Panc1 (cell line): Measurements from ENCODE around the gene ACOX1. TPM values are rescaled to one million over a fixed set of nuclear protein-coding genes. Genes with fewer than 3 reads are reported as not detected.

Experiments used
- ATAC-seq: fragments of 200-7000 bp; cut with Tn5 transposase; 2 replicates; pipeline ENCODE4 v1.9.1; 2020; ENCODE audit warnings: mild to moderate bottlenecking, moderate library complexity
- BruUV-seq: library from RNA; stranded (reverse); fragments of 400-500 nt; replicated peaks from 2 replicates; lab custom pipeline; 2021; lab: Mats Ljungman, UMichigan
- CTCF ChIA-PET: fragments of 300-600 bp; sonication (Branson Sonifier 250); formaldehyde crosslinking; loops from one replicate; lab custom pipeline; 2022; ENCODE audit warnings: antibody characterized with exemption; lab: Charles Lee
- POLR2A ChIA-PET: fragments of 300-600 bp; sonication (Branson Sonifier 250); formaldehyde crosslinking; loops from one replicate; lab custom pipeline; 2022; ENCODE audit warnings: antibody characterized with exemption; lab: Charles Lee
- DNase-seq: peaks from one replicate; pipeline ENCODE4 v3.0.0-alpha.2; 2010; ENCODE audit warnings: low read depth, low spot score
- H3K27ac ChIP-seq: 2 replicates; pipeline ENCODE4 v1.5.1; 2011; ENCODE audit warnings: mild to moderate bottlenecking, low read length, inconsistent platforms
- H3K27me3 ChIP-seq: fragments of 200-500 bp; sonication (Bioruptor generic); 2 replicates; pipeline ENCODE4 v1.6.0; 2014; ENCODE audit warnings: low read length, inconsistent platforms; ENCODE audit not compliant: control insufficient read depth, insufficient read depth
- H3K36me3 ChIP-seq: fragments of 200-500 bp; sonication (Bioruptor generic); 2 replicates; pipeline ENCODE4 v1.5.1; 2014; ENCODE audit warnings: inconsistent platforms, mild to moderate bottlenecking, low read length, moderate library complexity; ENCODE audit not compliant: control insufficient read depth, insufficient read depth
- H3K4me1 ChIP-seq: 2 replicates; pipeline ENCODE4 v1.5.1; 2011; ENCODE audit warnings: inconsistent platforms, mild to moderate bottlenecking, low read length, moderate library complexity; ENCODE audit not compliant: control insufficient read depth, insufficient read depth
- H3K4me3 ChIP-seq, 2 experiments: 2 replicates each; pipeline ENCODE4 v1.5.1; 2011 to 2012; ENCODE audit warnings: low read depth in 2 of 2, low read length in 2 of 2, mild to moderate bottlenecking in 2 of 2, inconsistent platforms in 1 of 2, moderate library complexity in 1 of 2
- H3K9me3 ChIP-seq: fragments of 200-500 bp; sonication (Bioruptor generic); 2 replicates; pipeline ENCODE4 v1.5.1; 2014; ENCODE audit warnings: low read depth, mild to moderate bottlenecking, inconsistent platforms, low read length, moderate library complexity; ENCODE audit not compliant: control insufficient read depth, insufficient read depth
- POLR2AphosphoS5 ChIP-seq: IDR thresholded peaks from 2 replicates; pipeline ENCODE4 v1.6.1; 2012; ENCODE audit warnings: mild to moderate bottlenecking, low read depth, low read length, moderate library complexity
- SIN3A ChIP-seq: IDR thresholded peaks from 2 replicates; pipeline ENCODE4 v1.6.1; 2012; ENCODE audit warnings: low read depth, mild to moderate bottlenecking, low read length, moderate library complexity, borderline replicate concordance; ENCODE audit not compliant: insufficient read depth
- TCF7L2 ChIP-seq: IDR thresholded peaks from 2 replicates; pipeline ENCODE4 v1.6.1; 2011; ENCODE audit warnings: mild to moderate bottlenecking, low read depth, low read length, inconsistent platforms
- in situ Hi-C: cut with HindIII; loops from 2 replicates; pipeline ENCODE4 v1.10.0; 2016; ENCODE audit warnings: low sequenced_read_pairs, low pct_unique_long_range_greater_than_20kb
- intact Hi-C: fragments of 100-400 bp; cut with micrococcal nuclease; formaldehyde crosslinking; loops from one replicate; pipeline ENCODE4 v1.10.0; 2022; ENCODE audit not compliant: unreplicated experiment
- total RNA-seq: library from RNA; stranded (reverse); gene quantifications from one replicate; pipeline ENCODE4 v1.2.1, GENCODE V29; 2021; ENCODE audit not compliant: unreplicated experiment
- TF ChIP-seq, protein P1 (sequence below): fragments of 450-650 bp; IDR thresholded peaks from 2 replicates; pipeline ENCODE4 v1.5.1; 2017; ENCODE audit warnings: mild to moderate bottlenecking
- TF ChIP-seq, protein P2 (sequence below), 2 experiments: IDR thresholded peaks; 2 replicates each; pipeline ENCODE4 v1.6.1; 2011 to 2012; ENCODE audit warnings: low read depth in 2 of 2, control low read depth in 1 of 2, low read length in 1 of 2, mild to moderate bottlenecking in 1 of 2, moderate library complexity in 1 of 2; ENCODE audit not compliant: insufficient read depth in 1 of 2

ACOX1 gene
- total RNA-seq, 1 experiment from 2014 or later: 53.5 TPM

DNA sequence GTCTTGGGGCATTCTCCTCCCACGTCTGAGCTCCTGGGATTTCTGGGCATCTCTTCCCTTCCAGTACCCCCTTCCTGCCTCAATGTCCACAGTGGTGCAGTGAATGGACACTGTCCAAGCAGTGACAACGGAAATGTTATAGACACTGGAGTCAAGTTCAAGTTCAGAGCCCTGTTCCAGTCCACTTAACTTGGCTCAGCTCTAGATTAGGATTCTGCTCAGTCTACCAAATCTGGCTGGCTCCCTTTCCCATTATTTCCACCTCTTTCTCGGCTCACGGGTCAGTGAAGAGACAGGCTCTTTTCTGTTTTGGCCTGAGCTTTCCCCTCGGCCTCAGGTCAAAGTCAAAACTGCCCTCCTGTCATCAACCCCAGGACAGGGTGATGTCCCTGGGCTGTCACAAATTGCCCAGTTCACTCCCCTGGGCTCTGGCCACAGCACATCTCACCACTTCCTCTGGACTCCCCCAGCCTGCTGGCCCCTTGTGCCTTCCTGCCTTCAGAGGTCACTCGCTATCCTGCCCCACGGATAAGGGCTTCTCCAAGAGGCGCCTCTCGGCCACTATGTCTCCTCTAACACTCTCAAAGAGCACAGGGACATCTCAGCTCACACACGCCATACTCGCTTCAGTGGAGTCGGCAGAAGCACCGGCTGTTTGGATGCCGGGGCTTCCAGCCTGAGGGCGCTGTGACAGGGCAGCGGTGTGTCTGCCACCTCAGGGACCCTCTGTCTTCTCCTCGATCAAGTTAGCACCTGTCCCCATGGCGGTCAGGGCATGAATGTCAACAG, 56.6 kb downstream of the ACOX1 start:
- CTCF ChIA-PET: no interaction called here
- BruUV-seq: no TSS peak
- Histone ChIP-seq H3K4me1 (no peaks in the 10 kb centered on the region), H3K27me3 (no peaks in the 10 kb centered on the region), H3K4me3 (no peak overlapping the region), H3K27ac (no peak overlapping the region), H3K36me3 (no peaks in the 10 kb centered on the region), H3K9me3 (no peaks in the 10 kb centered on the region)
- TF ChIP-seq, protein P1, sequence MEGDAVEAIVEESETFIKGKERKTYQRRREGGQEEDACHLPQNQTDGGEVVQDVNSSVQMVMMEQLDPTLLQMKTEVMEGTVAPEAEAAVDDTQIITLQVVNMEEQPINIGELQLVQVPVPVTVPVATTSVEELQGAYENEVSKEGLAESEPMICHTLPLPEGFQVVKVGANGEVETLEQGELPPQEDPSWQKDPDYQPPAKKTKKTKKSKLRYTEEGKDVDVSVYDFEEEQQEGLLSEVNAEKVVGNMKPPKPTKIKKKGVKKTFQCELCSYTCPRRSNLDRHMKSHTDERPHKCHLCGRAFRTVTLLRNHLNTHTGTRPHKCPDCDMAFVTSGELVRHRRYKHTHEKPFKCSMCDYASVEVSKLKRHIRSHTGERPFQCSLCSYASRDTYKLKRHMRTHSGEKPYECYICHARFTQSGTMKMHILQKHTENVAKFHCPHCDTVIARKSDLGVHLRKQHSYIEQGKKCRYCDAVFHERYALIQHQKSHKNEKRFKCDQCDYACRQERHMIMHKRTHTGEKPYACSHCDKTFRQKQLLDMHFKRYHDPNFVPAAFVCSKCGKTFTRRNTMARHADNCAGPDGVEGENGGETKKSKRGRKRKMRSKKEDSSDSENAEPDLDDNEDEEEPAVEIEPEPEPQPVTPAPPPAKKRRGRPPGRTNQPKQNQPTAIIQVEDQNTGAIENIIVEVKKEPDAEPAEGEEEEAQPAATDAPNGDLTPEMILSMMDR: no peak
- TF ChIP-seq SIN3A (no peak), POLR2AphosphoS5 (no peak), TCF7L2 (no peak)
- TF ChIP-seq, protein P2, sequence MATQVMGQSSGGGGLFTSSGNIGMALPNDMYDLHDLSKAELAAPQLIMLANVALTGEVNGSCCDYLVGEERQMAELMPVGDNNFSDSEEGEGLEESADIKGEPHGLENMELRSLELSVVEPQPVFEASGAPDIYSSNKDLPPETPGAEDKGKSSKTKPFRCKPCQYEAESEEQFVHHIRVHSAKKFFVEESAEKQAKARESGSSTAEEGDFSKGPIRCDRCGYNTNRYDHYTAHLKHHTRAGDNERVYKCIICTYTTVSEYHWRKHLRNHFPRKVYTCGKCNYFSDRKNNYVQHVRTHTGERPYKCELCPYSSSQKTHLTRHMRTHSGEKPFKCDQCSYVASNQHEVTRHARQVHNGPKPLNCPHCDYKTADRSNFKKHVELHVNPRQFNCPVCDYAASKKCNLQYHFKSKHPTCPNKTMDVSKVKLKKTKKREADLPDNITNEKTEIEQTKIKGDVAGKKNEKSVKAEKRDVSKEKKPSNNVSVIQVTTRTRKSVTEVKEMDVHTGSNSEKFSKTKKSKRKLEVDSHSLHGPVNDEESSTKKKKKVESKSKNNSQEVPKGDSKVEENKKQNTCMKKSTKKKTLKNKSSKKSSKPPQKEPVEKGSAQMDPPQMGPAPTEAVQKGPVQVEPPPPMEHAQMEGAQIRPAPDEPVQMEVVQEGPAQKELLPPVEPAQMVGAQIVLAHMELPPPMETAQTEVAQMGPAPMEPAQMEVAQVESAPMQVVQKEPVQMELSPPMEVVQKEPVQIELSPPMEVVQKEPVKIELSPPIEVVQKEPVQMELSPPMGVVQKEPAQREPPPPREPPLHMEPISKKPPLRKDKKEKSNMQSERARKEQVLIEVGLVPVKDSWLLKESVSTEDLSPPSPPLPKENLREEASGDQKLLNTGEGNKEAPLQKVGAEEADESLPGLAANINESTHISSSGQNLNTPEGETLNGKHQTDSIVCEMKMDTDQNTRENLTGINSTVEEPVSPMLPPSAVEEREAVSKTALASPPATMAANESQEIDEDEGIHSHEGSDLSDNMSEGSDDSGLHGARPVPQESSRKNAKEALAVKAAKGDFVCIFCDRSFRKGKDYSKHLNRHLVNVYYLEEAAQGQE (IDR thresholded peaks at IDR 0.05; ENCODE audit: insufficient read depth in 1 of 2, low read depth in 2 of 2, low read length in 1 of 2): no peak
- intact Hi-C loops: no loop called here
- in situ Hi-C loops: no loop called here
- DNase-seq (no peak), ATAC-seq (no peak)
- POLR2A ChIA-PET: no interaction called here

DNA sequence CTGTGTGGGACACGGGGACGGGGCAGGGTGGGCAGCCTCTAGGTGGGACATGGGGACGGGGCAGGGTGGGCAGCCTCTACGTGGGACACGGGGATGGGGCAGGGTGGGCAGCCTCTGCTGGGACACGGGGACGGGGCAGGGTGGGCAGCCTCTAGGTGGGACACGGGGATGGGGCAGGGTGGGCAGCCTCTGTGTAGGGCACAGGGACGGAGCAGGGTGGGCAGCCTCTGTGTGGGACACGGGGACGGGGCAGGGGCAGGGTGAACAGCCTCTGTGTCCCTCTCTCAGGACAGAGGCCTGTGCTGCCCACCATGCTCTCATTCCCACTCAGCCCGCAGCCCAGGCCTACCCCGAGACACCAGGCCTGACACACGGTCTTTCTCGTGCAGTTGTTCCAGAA, 57.4 kb downstream of the ACOX1 start:
- TF ChIP-seq SIN3A: no peak
- TF ChIP-seq, protein P1: no peak
- TF ChIP-seq, protein P2 (IDR thresholded peaks at IDR 0.05; ENCODE audit: insufficient read depth in 1 of 2, low read depth in 2 of 2, low read length in 1 of 2): no peak
- TF ChIP-seq POLR2AphosphoS5: no peak
- TF ChIP-seq TCF7L2: no peak
- no TSS peak for BruUV-seq
- CTCF ChIA-PET: no interaction called here
- Histone ChIP-seq H3K9me3 (no peaks in the 10 kb centered on the region), H3K27me3 (no peaks in the 10 kb centered on the region), H3K4me1 (no peaks in the 10 kb centered on the region), H3K27ac (no peak overlapping the region), H3K36me3 (no peaks in the 10 kb centered on the region), H3K4me3 (no peak overlapping the region)
- no peak for DNase-seq
- POLR2A ChIA-PET: interaction anchor here (0.5 kb wide), 1 partner anchor 71 kb away, joined by 3 read pairs; no protein-coding TSS in a partner anchor
- intact Hi-C loops (no loop called here), in situ Hi-C loops (no loop called here)
- ATAC-seq: no peak
